HG03469 (cell line): ENCODE results near the gene ATRNL1.
"Not testable (repeated sequence)": the region's sequence is repeated elsewhere in the genome, so short reads cannot be mapped to it uniquely, and the experiment has no call there.

Experiments
- ATAC-seq: cut with Tn5 transposase; IDR thresholded peaks from one replicate; pipeline ENCODE4 v1.9.1; 2021; ENCODE audit warnings: mild to moderate bottlenecking, moderate library complexity, moderate number of reproducible peaks; ENCODE audit not compliant: unreplicated experiment

The ATRNL1 gene

GRCh38 chr10:115092258-115092554, 959 bp upstream of the ATRNL1 start:
- ATAC-seq: no peak

- ATAC-seq: peak; percentile 51
These were observed 445 bp upstream of the ATRNL1 start for GRCh38 chr10:115092555-115093285.

GRCh38 chr10:115093776-115094408, 727 bp downstream of the ATRNL1 start:
- ATAC-seq: peak; percentile 30

GRCh38 chr10:115094416-115095140, 1.4 kb downstream of the ATRNL1 start:
- no peak for ATAC-seq

GRCh38 chr10:115095758-115096157, 2.6 kb downstream of the ATRNL1 start:
- no peak for ATAC-seq

- ATAC-seq: no peak
These were observed 10.5 kb downstream of the ATRNL1 start for GRCh38 chr10:115103700-115104099.

- ATAC-seq: not testable (repeated sequence)
These were observed 12.2 kb downstream of the ATRNL1 start for GRCh38 chr10:115105411-115105810.

- ATAC-seq: no peak
These were observed 14.7 kb downstream of the ATRNL1 start for GRCh38 chr10:115107830-115108229.

- no peak for ATAC-seq
These were observed 24.1 kb downstream of the ATRNL1 start for GRCh38 chr10:115117301-115117700.

- ATAC-seq: peak; percentile 83
These were observed 25.2 kb downstream of the ATRNL1 start for GRCh38 chr10:115118346-115118745.

- no peak for ATAC-seq
These were observed 32.3 kb downstream of the ATRNL1 start for GRCh38 chr10:115125505-115125904.

GRCh38 chr10:115129752-115130151, 36.6 kb downstream of the ATRNL1 start:
- ATAC-seq: no peak

- ATAC-seq: no peak
These were observed 43.5 kb downstream of the ATRNL1 start for GRCh38 chr10:115136616-115137015.

GRCh38 chr10:115141254-115141653, 48.1 kb downstream of the ATRNL1 start:
- ATAC-seq: no peak

GRCh38 chr10:115157357-115157756, 64.2 kb downstream of the ATRNL1 start:
- ATAC-seq: no peak

GRCh38 chr10:115163129-115163528, 70.0 kb downstream of the ATRNL1 start:
- no peak for ATAC-seq

GRCh38 chr10:115164220-115164619, 71.1 kb downstream of the ATRNL1 start:
- no peak for ATAC-seq

- ATAC-seq: no peak
These were observed 74.6 kb downstream of the ATRNL1 start for GRCh38 chr10:115167751-115168150.

GRCh38 chr10:115171392-115171960, 78.3 kb downstream of the ATRNL1 start:
- no peak for ATAC-seq

- ATAC-seq: no peak
These were observed 80.8 kb downstream of the ATRNL1 start for GRCh38 chr10:115173915-115174443.

- not testable (repeated sequence) for ATAC-seq
These were observed 114.1 kb downstream of the ATRNL1 start for GRCh38 chr10:115207276-115207675.
